DMS114 treated with DMSO at 0.1 percent for 48 hours (cell line): Measurements from ENCODE around the gene ITPKC.

Source experiments
- DNase-seq: peaks from one replicate; lab custom pipeline; 2025; ENCODE audit not compliant: unreplicated experiment; lab: John Stamatoyannopoulos, UW

ITPKC gene

GRCh38 chr19:40716482-40717324 is at the start of gene ITPKC, which contains the start of gene COQ8B:
ITPKC (plus strand) TSS chr19:40717112; CDS start chr19:40717136, 24 bp downstream.
COQ8B (minus strand) TSS chr19:40716886; CDS start chr19:40714632, 2,254 bp downstream.
- DNase-seq: peak; percentile 93

GRCh38 chr19:40667602-40668001 is 49.3 kb upstream of the ITPKC start:
- DNase-seq: no peak

GRCh38 chr19:40668991-40669614 is 47.8 kb upstream of the ITPKC start:
- DNase-seq: no peak

GRCh38 chr19:40671404-40671803 is 45.5 kb upstream of the ITPKC start:
- no peak for DNase-seq

GRCh38 chr19:40672038-40672437 is 44.9 kb upstream of the ITPKC start:
- DNase-seq: no peak

- DNase-seq: no peak
These were observed 44.2 kb upstream of the ITPKC start for GRCh38 chr19:40672573-40673299.

- DNase-seq: no peak
These were observed 43.5 kb upstream of the ITPKC start for GRCh38 chr19:40673397-40673796.

- no peak for DNase-seq
These were observed 42.6 kb upstream of the ITPKC start for GRCh38 chr19:40674291-40674690.

GRCh38 chr19:40677156-40677555 is 39.8 kb upstream of the ITPKC start:
- DNase-seq: no peak

- no peak for DNase-seq
These were observed 35.9 kb upstream of the ITPKC start for GRCh38 chr19:40681039-40681438.

- no peak for DNase-seq
These were observed 34.4 kb upstream of the ITPKC start for GRCh38 chr19:40682431-40682964.

- DNase-seq: no peak
These were observed 33.5 kb upstream of the ITPKC start for GRCh38 chr19:40683437-40683836.

- DNase-seq: no peak
These were observed 32.6 kb upstream of the ITPKC start for GRCh38 chr19:40684280-40684679.

GRCh38 chr19:40685016-40685526 is 31.8 kb upstream of the ITPKC start:
- DNase-seq: no peak

GRCh38 chr19:40685563-40685962 is 31.3 kb upstream of the ITPKC start:
- DNase-seq: no peak

GRCh38 chr19:40686882-40687524 is 29.9 kb upstream of the ITPKC start:
- DNase-seq: no peak

- no peak for DNase-seq
These were observed 29.3 kb upstream of the ITPKC start for GRCh38 chr19:40687525-40688016.

GRCh38 chr19:40688309-40688708 is 28.6 kb upstream of the ITPKC start:
- no peak for DNase-seq

- no peak for DNase-seq
These were observed 27.9 kb upstream of the ITPKC start for GRCh38 chr19:40688987-40689338.

- no peak for DNase-seq
These were observed 27.4 kb upstream of the ITPKC start for GRCh38 chr19:40689339-40690049.
